Measurements from ENCODE around the gene TEX11. TPM values are rescaled to one million over a fixed set of nuclear protein-coding genes. Genes with fewer than 3 reads are reported as not detected.
"Not testable (repeated sequence)": the region's sequence is repeated elsewhere in the genome, so short reads cannot be mapped to it uniquely, and the experiment has no call there.

TEX11 gene
- total RNA-seq, 2 experiments from 2014 or later, result not detected

DNA sequence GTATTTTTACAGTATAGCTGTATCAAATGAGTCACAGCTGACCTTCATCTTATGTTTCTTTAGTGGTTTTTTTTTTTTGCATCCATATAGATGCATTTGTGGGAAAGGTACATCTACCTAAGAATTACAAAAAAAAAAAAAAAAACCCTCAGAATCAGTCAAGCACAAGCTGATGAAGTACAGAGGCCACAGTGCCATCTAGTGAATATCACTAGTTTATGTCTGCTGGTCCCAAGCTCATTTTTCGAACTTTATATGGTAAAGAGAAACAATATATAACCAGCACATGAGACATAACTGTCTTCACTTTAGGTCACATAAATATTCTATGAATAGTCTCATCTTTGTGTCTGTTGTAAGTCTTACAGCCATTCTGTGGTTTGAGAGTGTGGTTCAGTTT is 243.8 kb downstream of the TEX11 start:
- Histone ChIP-seq H3K4me1 (ENCODE audit: insufficient read depth, low read length, poor library complexity, severe bottlenecking) (no peaks in the 10 kb centered on the region), H3K79me2 (ENCODE audit: insufficient read depth, low read depth, low read length) (no peaks in the 10 kb centered on the region), H3K36me3 (ENCODE audit: insufficient read depth, low read length) (no peaks in the 10 kb centered on the region), H3K4me2 (ENCODE audit: low read length) (no peak overlapping the region), H4K20me1 (ENCODE audit: insufficient read depth, low read length) (no peaks in the 10 kb centered on the region), H3K9me3 (ENCODE audit: low read length) (no peaks in the 10 kb centered on the region), H3K27ac (ENCODE audit: low read depth, low read length, poor library complexity, severe bottlenecking) (no peak overlapping the region), H3K9me2 (ENCODE audit: insufficient read depth, low read length) (no peaks in the 10 kb centered on the region), H3K4me3 (ENCODE audit: low read depth, low read length, poor library complexity, severe bottlenecking) (no peak overlapping the region), H2AFZ (ENCODE audit: low read length) (no peak overlapping the region)
- BruUV-seq (replicated peaks), result no TSS peak
- CTCF ChIA-PET (ENCODE audit: unreplicated experiment), result interaction anchor here (1.1 kb wide), 1 partner anchor 229 kb away, joined by 3 read pairs; no protein-coding TSS in a partner anchor
- TF ChIP-seq EZH2phosphoT487 (IDR thresholded peaks at IDR 0.05; ENCODE audit: borderline replicate concordance, low read depth, low read length), result no peak
- peak; percentile 62 for TF ChIP-seq CTCF (conservative IDR thresholded peaks at IDR 0.05; ENCODE audit: low read length)
- POLR2A ChIA-PET, result no interaction called here
- intact Hi-C loops (cut with micrococcal nuclease; ENCODE audit: unreplicated experiment), result no loop called here
- peak; percentile 11 for DNase-seq (ENCODE audit: low spot score)

- H3K4me3 ChIP-seq (ENCODE audit: low read depth, low read length, poor library complexity, severe bottlenecking); intact Hi-C loops (cut with micrococcal nuclease; ENCODE audit: unreplicated experiment); H3K79me2 ChIP-seq (ENCODE audit: insufficient read depth, low read depth, low read length); H3K9me3 ChIP-seq (ENCODE audit: low read length); H3K4me2 ChIP-seq (ENCODE audit: low read length); H3K27ac ChIP-seq (ENCODE audit: low read depth, low read length, poor library complexity, severe bottlenecking); H3K9me2 ChIP-seq (ENCODE audit: insufficient read depth, low read length); BruUV-seq (replicated peaks); POLR2A ChIA-PET; CTCF ChIA-PET (ENCODE audit: unreplicated experiment); H2AFZ ChIP-seq (ENCODE audit: low read length); DNase-seq (ENCODE audit: low spot score); H4K20me1 ChIP-seq (ENCODE audit: insufficient read depth, low read length); H3K36me3 ChIP-seq (ENCODE audit: insufficient read depth, low read length); H3K4me1 ChIP-seq (ENCODE audit: insufficient read depth, low read length, poor library complexity, severe bottlenecking): not testable (repeated sequence)
Observed at GRCh38 chrX:70661124-70661523, 247.4 kb downstream of the TEX11 start.

DNA sequence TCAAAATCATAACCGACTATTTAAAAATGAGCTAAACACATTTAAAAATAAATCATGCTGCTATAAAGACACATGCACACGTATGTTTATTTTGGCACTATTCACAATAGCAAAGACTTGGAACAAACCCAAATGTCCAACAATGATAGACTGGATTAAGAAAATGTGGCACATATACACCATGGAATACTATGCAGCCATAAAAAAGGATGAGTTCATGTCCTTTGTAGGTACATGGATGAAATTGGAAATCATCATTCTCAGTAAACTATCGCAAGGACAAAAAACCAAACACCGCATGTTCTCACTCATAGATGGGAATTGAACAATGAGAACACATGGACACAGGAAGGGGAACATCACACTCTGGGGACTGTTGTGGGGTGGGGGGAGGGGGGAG is 251.0 kb downstream of the TEX11 start:
- CTCF ChIA-PET (ENCODE audit: unreplicated experiment), result not testable (repeated sequence)

GRCh38 chrX:70656304-70656703 is 252.2 kb downstream of the TEX11 start:
- DNase-seq (ENCODE audit: low spot score), result no peak
- intact Hi-C loops (cut with micrococcal nuclease; ENCODE audit: unreplicated experiment), result no loop called here

More for the DNA sequence above, 251.0 kb downstream of the TEX11 start:
- H3K36me3 ChIP-seq (ENCODE audit: insufficient read depth, low read length); DNase-seq (ENCODE audit: low spot score); H3K4me2 ChIP-seq (ENCODE audit: low read length); H2AFZ ChIP-seq (ENCODE audit: low read length); H3K79me2 ChIP-seq (ENCODE audit: insufficient read depth, low read depth, low read length); H3K4me3 ChIP-seq (ENCODE audit: low read depth, low read length, poor library complexity, severe bottlenecking); H3K4me1 ChIP-seq (ENCODE audit: insufficient read depth, low read length, poor library complexity, severe bottlenecking); H3K27ac ChIP-seq (ENCODE audit: low read depth, low read length, poor library complexity, severe bottlenecking); H3K9me3 ChIP-seq (ENCODE audit: low read length); H3K9me2 ChIP-seq (ENCODE audit: insufficient read depth, low read length); H4K20me1 ChIP-seq (ENCODE audit: insufficient read depth, low read length); BruUV-seq (replicated peaks); intact Hi-C loops (cut with micrococcal nuclease; ENCODE audit: unreplicated experiment): not testable (repeated sequence)
- POLR2A ChIA-PET, result interaction anchor here (0.7 kb wide), 1 partner anchor 68 kb away, joined by 3 read pairs; no protein-coding TSS in a partner anchor

DNA sequence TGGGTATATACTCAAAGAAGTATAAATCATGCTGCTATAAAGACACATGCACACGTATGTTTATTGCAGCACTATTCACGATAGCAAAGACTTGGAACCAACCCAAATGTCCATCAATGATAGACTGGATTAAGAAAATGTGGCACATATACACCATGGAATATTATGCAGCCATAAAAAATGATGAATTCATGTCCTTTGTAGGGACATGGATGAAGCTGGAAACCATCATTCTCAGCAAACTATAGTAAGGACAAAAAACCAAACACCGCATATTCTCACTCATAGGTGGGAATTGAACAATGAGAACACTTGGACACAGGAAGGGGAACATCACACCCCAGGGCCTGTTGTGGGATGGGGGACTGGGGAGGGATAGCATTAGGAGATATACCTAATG is 260.6 kb downstream of the TEX11 start:
- H3K4me3 ChIP-seq (ENCODE audit: low read depth, low read length, poor library complexity, severe bottlenecking); intact Hi-C loops (cut with micrococcal nuclease; ENCODE audit: unreplicated experiment); H3K4me1 ChIP-seq (ENCODE audit: insufficient read depth, low read length, poor library complexity, severe bottlenecking); H3K4me2 ChIP-seq (ENCODE audit: low read length); BruUV-seq (replicated peaks); H2AFZ ChIP-seq (ENCODE audit: low read length); CTCF ChIA-PET (ENCODE audit: unreplicated experiment); H3K9me3 ChIP-seq (ENCODE audit: low read length); POLR2A ChIA-PET; H3K36me3 ChIP-seq (ENCODE audit: insufficient read depth, low read length); H3K9me2 ChIP-seq (ENCODE audit: insufficient read depth, low read length); DNase-seq (ENCODE audit: low spot score); H3K79me2 ChIP-seq (ENCODE audit: insufficient read depth, low read depth, low read length); H4K20me1 ChIP-seq (ENCODE audit: insufficient read depth, low read length); H3K27ac ChIP-seq (ENCODE audit: low read depth, low read length, poor library complexity, severe bottlenecking): not testable (repeated sequence)

More at GRCh38 chrX:70656304-70656703, 252.2 kb downstream of the TEX11 start:
- H3K27ac ChIP-seq (ENCODE audit: low read depth, low read length, poor library complexity, severe bottlenecking), result no peak overlapping the region
- no peak overlapping the region for H3K4me3 ChIP-seq (ENCODE audit: low read depth, low read length, poor library complexity, severe bottlenecking)
- no TSS peak for BruUV-seq (replicated peaks)
- TF ChIP-seq CTCF (conservative IDR thresholded peaks at IDR 0.05; ENCODE audit: low read length) (no peak), EZH2phosphoT487 (IDR thresholded peaks at IDR 0.05; ENCODE audit: borderline replicate concordance, low read depth, low read length) (no peak)
- H3K79me2 ChIP-seq (ENCODE audit: insufficient read depth, low read depth, low read length), result no peaks in the 10 kb centered on the region
- H3K36me3 ChIP-seq (ENCODE audit: insufficient read depth, low read length), result no peaks in the 10 kb centered on the region
- no peaks in the 10 kb centered on the region for H4K20me1 ChIP-seq (ENCODE audit: insufficient read depth, low read length)
- CTCF ChIA-PET (ENCODE audit: unreplicated experiment), result no interaction called here
- POLR2A ChIA-PET, result no interaction called here
- no peak overlapping the region for H2AFZ ChIP-seq (ENCODE audit: low read length)
- no peak overlapping the region for H3K4me2 ChIP-seq (ENCODE audit: low read length)
- H3K9me3 ChIP-seq (ENCODE audit: low read length), result no peaks in the 10 kb centered on the region
- no peaks in the 10 kb centered on the region for H3K4me1 ChIP-seq (ENCODE audit: insufficient read depth, low read length, poor library complexity, severe bottlenecking)
- no peaks in the 10 kb centered on the region for H3K9me2 ChIP-seq (ENCODE audit: insufficient read depth, low read length)
